Keratinocyte (primary cell): ENCODE measurements around the gene ATRNL1. TPM values are rescaled to one million over a fixed set of nuclear protein-coding genes. Genes with fewer than 3 reads are reported as not detected.

ENCODE experiments used
- DNase-seq: peaks from one replicate; pipeline ENCODE4 v3.0.0-alpha.2; 2011; ENCODE audit warnings: low read depth, missing footprints, low spot score
- FAIRE-seq: peaks from 2 replicates; lab custom pipeline; 2011; peaks lifted over from hg19 to GRCh38; lab: Jason Lieb, UNC
- H2AFZ ChIP-seq: 2 replicates; pipeline ENCODE4 v1.6.0; 2012; ENCODE audit warnings: low read length, control low read depth, inconsistent platforms; ENCODE audit not compliant: control insufficient read depth
- H3K27ac ChIP-seq: 2 replicates; pipeline ENCODE4 v1.5.1; 2011; ENCODE audit warnings: low read length; ENCODE audit not compliant: control insufficient read depth, insufficient read depth
- H3K27me3 ChIP-seq: 3 replicates; pipeline ENCODE4 v1.6.0; 2011; ENCODE audit warnings: low read length; ENCODE audit not compliant: control insufficient read depth, insufficient read depth; ENCODE audit errors: extremely low read depth
- H3K36me3 ChIP-seq, 2 experiments: 2 replicates in 1 of 2; 3 replicates in 1 of 2; pipeline ENCODE4 v1.5.1; 2011; ENCODE audit warnings: low read length in 2 of 2, mild to moderate bottlenecking in 1 of 2; ENCODE audit not compliant: control insufficient read depth in 2 of 2, insufficient read depth in 2 of 2; ENCODE audit errors: extremely low read depth in 1 of 2
- H3K4me1 ChIP-seq: 3 replicates; pipeline ENCODE4 v1.5.1; 2011; ENCODE audit warnings: low read length; ENCODE audit not compliant: control insufficient read depth, insufficient read depth; ENCODE audit errors: extremely low read depth
- H3K4me2 ChIP-seq: 3 replicates; pipeline ENCODE4 v1.6.0; 2011; ENCODE audit warnings: low read depth, low read length; ENCODE audit not compliant: control insufficient read depth, insufficient read depth; ENCODE audit errors: extremely low read depth
- H3K4me3 ChIP-seq, 3 experiments: fragments of 200-600 bp in 1 of 3; sonication (generic) in 1 of 3; 2 replicates in 2 of 3; 3 replicates in 1 of 3; pipeline ENCODE4 v1.5.1; 2011 to 2016; ENCODE audit warnings: low read length in 3 of 3, mild to moderate bottlenecking in 3 of 3, control low read depth in 2 of 3, inconsistent platforms in 1 of 3, low read depth in 1 of 3, mixed read lengths in 1 of 3, mixed run types in 1 of 3, moderate library complexity in 1 of 3; ENCODE audit not compliant: control insufficient read depth in 2 of 3, insufficient read depth in 2 of 3; ENCODE audit errors: extremely low read depth in 1 of 3
- H3K79me2 ChIP-seq: 2 replicates; pipeline ENCODE4 v1.6.0; 2012; ENCODE audit warnings: low read length; ENCODE audit not compliant: control insufficient read depth, insufficient read depth
- H3K9ac ChIP-seq: 3 replicates; pipeline ENCODE4 v1.6.0; 2011; ENCODE audit warnings: low read length; ENCODE audit not compliant: control insufficient read depth, insufficient read depth; ENCODE audit errors: extremely low read depth
- H3K9me1 ChIP-seq: 3 replicates; pipeline ENCODE4 v1.6.0; 2011; ENCODE audit warnings: low read length; ENCODE audit not compliant: control insufficient read depth, insufficient read depth; ENCODE audit errors: extremely low read depth
- H3K9me3 ChIP-seq: 2 replicates; pipeline ENCODE4 v1.5.1; 2012; ENCODE audit warnings: low read depth, low read length; ENCODE audit not compliant: control insufficient read depth
- H4K20me1 ChIP-seq: 3 replicates; pipeline ENCODE4 v1.6.0; 2011; ENCODE audit warnings: low read length; ENCODE audit not compliant: control insufficient read depth, insufficient read depth; ENCODE audit errors: extremely low read depth
- EZH2 ChIP-seq: IDR thresholded peaks from one replicate; pipeline ENCODE4 v1.6.1; 2012; ENCODE audit warnings: inconsistent platforms, mild to moderate bottlenecking, low read length, moderate library complexity
- dilution Hi-C: fragments of 300-500 bp; cut with MboI; formaldehyde crosslinking; loops from one replicate; pipeline ENCODE4 v1.7.0; 2020; ENCODE audit warnings: low sequenced_read_pairs; ENCODE audit not compliant: extremely low pct_ligation_motif_present
- polyA plus RNA-seq, 5 experiments: library from polyadenylated mRNA; depleted of rRNA in 3 of 5; stranded (reverse) in 3 of 5; stranded (forward) in 1 of 5; unstranded in 1 of 5; fragments of >200 nt; gene quantifications; 1 replicate in 1 of 5; 2 replicates in 3 of 5; 3 replicates in 1 of 5; pipeline versions ENCODE4 v1.2.1 to v1.2.3, GENCODE V29; 2011 to 2012; ENCODE audit warnings: missing spikeins in 2 of 5, low read depth in 1 of 5, low replicate concordance in 1 of 5
- TF ChIP-seq, protein P1 (sequence below), 3 experiments: IDR thresholded peaks in 1 of 3; conservative IDR thresholded peaks in 1 of 3; optimal IDR thresholded peaks in 1 of 3; 2 replicates in 2 of 3; 3 replicates in 1 of 3; pipeline versions ENCODE3 to v1.5.1; 2011; ENCODE audit warnings: low read length in 3 of 3, mild to moderate bottlenecking in 3 of 3, moderate library complexity in 2 of 3, control low read depth in 1 of 3, inconsistent platforms in 1 of 3; ENCODE audit not compliant: insufficient read depth in 2 of 3; ENCODE audit errors: extremely low read depth in 1 of 3

The ATRNL1 gene
- polyA plus RNA-seq, 1 donor (not counting 4 experiments of a cell fraction or from before 2014, with no cell fraction given): 0.07 TPM

GRCh38 chr10:115760131-115760530 is 667.0 kb downstream of the ATRNL1 start:
- Histone ChIP-seq H2AFZ (no peak overlapping the region), H3K79me2 (no peaks in the 10 kb centered on the region), H3K9me1 (no peaks in the 10 kb centered on the region), H3K9me3 (no peaks in the 10 kb centered on the region), H3K9ac (no peak overlapping the region), H3K27me3 (no peaks in the 10 kb centered on the region), H4K20me1 (no peaks in the 10 kb centered on the region), H3K36me3 (no peaks in the 10 kb centered on the region), H3K4me2 (no peak overlapping the region), H3K4me1 (no peaks in the 10 kb centered on the region), H3K27ac (no peak overlapping the region), H3K4me3 (no peak overlapping the region)
- FAIRE-seq: no peak
- DNase-seq: no peak
- dilution Hi-C loops: no loop called here
- no peak for TF ChIP-seq EZH2

GRCh38 chr10:115761166-115761565 is 668.0 kb downstream of the ATRNL1 start:
- H3K79me2 ChIP-seq: no peaks in the 10 kb centered on the region
- no peaks in the 10 kb centered on the region for H4K20me1 ChIP-seq
- no peak overlapping the region for H3K4me3 ChIP-seq
- no peak overlapping the region for H3K9ac ChIP-seq
- H3K4me1 ChIP-seq: no peaks in the 10 kb centered on the region
- no peaks in the 10 kb centered on the region for H3K9me3 ChIP-seq
- no peaks in the 10 kb centered on the region for H3K27me3 ChIP-seq
- no peak overlapping the region for H3K27ac ChIP-seq
- H3K4me2 ChIP-seq: no peak overlapping the region
- DNase-seq (no peak), FAIRE-seq (no peak)
- H3K9me1 ChIP-seq: no peaks in the 10 kb centered on the region
- no peak for TF ChIP-seq EZH2
- no peak overlapping the region for H2AFZ ChIP-seq
- no peaks in the 10 kb centered on the region for H3K36me3 ChIP-seq
- dilution Hi-C loops: no loop called here

DNA sequence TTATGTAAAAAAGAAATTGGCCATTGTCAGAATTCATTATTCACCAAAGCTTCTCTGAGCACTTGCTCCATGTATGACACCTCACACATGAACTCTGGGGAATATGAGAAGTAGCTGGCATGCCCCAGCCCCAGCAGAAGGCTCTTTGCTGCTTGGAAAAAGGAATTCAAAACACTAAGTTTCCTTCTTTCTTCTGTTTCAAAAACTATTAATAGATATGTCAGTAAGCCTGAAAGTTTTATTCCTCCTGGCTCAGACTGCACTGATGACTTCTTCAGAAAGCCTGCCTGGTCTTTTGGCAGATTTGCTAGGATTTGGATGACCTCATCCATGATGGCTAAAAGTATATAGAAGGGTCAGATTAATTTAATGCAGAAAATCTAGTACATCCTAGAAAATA is 668.9 kb downstream of the ATRNL1 start:
- dilution Hi-C loops: no loop called here

More for the DNA sequence above, 668.9 kb downstream of the ATRNL1 start:
- no peak overlapping the region for H3K9ac ChIP-seq
- FAIRE-seq (no peak), DNase-seq (no peak)
- H3K4me1 ChIP-seq: no peaks in the 10 kb centered on the region
- H3K4me2 ChIP-seq: no peak overlapping the region
- H3K9me1 ChIP-seq: no peaks in the 10 kb centered on the region
- no peaks in the 10 kb centered on the region for H3K27me3 ChIP-seq
- no peak overlapping the region for H3K27ac ChIP-seq
- H3K36me3 ChIP-seq: no peaks in the 10 kb centered on the region
- no peaks in the 10 kb centered on the region for H3K9me3 ChIP-seq
- H2AFZ ChIP-seq: no peak overlapping the region
- TF ChIP-seq, protein P1, sequence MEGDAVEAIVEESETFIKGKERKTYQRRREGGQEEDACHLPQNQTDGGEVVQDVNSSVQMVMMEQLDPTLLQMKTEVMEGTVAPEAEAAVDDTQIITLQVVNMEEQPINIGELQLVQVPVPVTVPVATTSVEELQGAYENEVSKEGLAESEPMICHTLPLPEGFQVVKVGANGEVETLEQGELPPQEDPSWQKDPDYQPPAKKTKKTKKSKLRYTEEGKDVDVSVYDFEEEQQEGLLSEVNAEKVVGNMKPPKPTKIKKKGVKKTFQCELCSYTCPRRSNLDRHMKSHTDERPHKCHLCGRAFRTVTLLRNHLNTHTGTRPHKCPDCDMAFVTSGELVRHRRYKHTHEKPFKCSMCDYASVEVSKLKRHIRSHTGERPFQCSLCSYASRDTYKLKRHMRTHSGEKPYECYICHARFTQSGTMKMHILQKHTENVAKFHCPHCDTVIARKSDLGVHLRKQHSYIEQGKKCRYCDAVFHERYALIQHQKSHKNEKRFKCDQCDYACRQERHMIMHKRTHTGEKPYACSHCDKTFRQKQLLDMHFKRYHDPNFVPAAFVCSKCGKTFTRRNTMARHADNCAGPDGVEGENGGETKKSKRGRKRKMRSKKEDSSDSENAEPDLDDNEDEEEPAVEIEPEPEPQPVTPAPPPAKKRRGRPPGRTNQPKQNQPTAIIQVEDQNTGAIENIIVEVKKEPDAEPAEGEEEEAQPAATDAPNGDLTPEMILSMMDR (optimal IDR thresholded peaks at IDR 0.05 in 1 of 3, IDR thresholded peaks at IDR 0.05 in 1 of 3, conservative IDR thresholded peaks at IDR 0.05 in 1 of 3; ENCODE audit: extremely low read depth in 1 of 3, insufficient read depth in 2 of 3, low read length in 3 of 3): no peak
- no peak for TF ChIP-seq EZH2
- H4K20me1 ChIP-seq: no peaks in the 10 kb centered on the region
- no peaks in the 10 kb centered on the region for H3K79me2 ChIP-seq
- no peak overlapping the region for H3K4me3 ChIP-seq
